Measurements from ENCODE around the gene FNDC3B. TPM values are rescaled to one million over a fixed set of nuclear protein-coding genes. Genes with fewer than 3 reads are reported as not detected.
"Not testable (repeated sequence)": the region's sequence is repeated elsewhere in the genome, so short reads cannot be mapped to it uniquely, and the experiment has no call there.

Gene FNDC3B
- total RNA-seq, 5 donors from 2014 or later (not counting 1 experiment from before 2014, with no cell fraction given) = 18.1 to 46.5 (median 23.5) TPM

- H3K4me3 ChIP-seq (ENCODE audit: control insufficient read depth in 1 of 2, extremely low read depth in 1 of 2, low read length in 1 of 2) = peak overlapping the region; percentile 42 to 81
Observed at GRCh38 chr3:172040981-172041963, 1.9 kb downstream of the FNDC3B start.

GRCh38 chr3:172042136-172042662 lies 2.8 kb downstream of the FNDC3B start:
- H3K4me3 ChIP-seq (ENCODE audit: control insufficient read depth in 1 of 2, extremely low read depth in 1 of 2, low read length in 1 of 2) = no peak overlapping the region
- DNase-seq (no peak), ATAC-seq (replicated peaks in 1 of 4) (no peak)
- no peaks in the 10 kb centered on the region for H3K27me3 Mint-ChIP-seq
- no peaks in the 10 kb centered on the region for H3K9me3 Mint-ChIP-seq
- POLR2A ChIA-PET = interaction anchor here (0.6 to 1.3 kb wide), 5 partner anchors 18 to 605 kb away, joined by 3 to 4 read pairs (median 3); no protein-coding TSS in a partner anchor
- H3K4me3 Mint-ChIP-seq = peak overlapping the region; percentile 79 to 81 (median 80)
- WGBS (ENCODE audit: insufficient coverage) = 100% methylated on average over 1 of the region's 6 CpGs
- H3K9me3 ChIP-seq = no peaks in the 10 kb centered on the region
- H3K27ac Mint-ChIP-seq = peak overlapping the region in 1 of 2 donors; percentile 16
- no peaks in the 10 kb centered on the region for H3K36me3 Mint-ChIP-seq
- H3K4me1 ChIP-seq (ENCODE audit: control insufficient read depth in 1 of 2, extremely low read depth in 1 of 2, insufficient read depth in 2 of 2, low read length in 2 of 2) = peaks cover 2 to 18% of the 10 kb centered on the region in 2 experiments
- peaks cover 59 to 72% (median 61%) of the 10 kb centered on the region in 3 donors for H3K4me1 Mint-ChIP-seq
- CTCF ChIA-PET = interaction anchor here (0.7 to 1.1 kb wide), 5 partner anchors 11 to 291 kb away, joined by 3 to 7 read pairs (median 4); no protein-coding TSS in a partner anchor
- H3K27me3 ChIP-seq (replicated peaks in 1 of 2; ENCODE audit: control insufficient read depth in 2 of 2, extremely low read depth in 1 of 2, insufficient read depth in 2 of 2, low read length in 1 of 2) = no peaks in the 10 kb centered on the region
- no peak overlapping the region for H3K27ac ChIP-seq (ENCODE audit: low read length)
- H3K36me3 ChIP-seq (ENCODE audit: control insufficient read depth in 2 of 2, extremely low read depth in 1 of 2, insufficient read depth in 1 of 2, low read length in 1 of 2) = no peaks in the 10 kb centered on the region

More at GRCh38 chr3:172040981-172041963, 1.9 kb downstream of the FNDC3B start:
- no peaks in the 10 kb centered on the region for H3K9me3 ChIP-seq
- Mint-ChIP-seq H3K9me3 (no peaks in the 10 kb centered on the region), H3K27me3 (no peaks in the 10 kb centered on the region), H3K4me1 (peaks cover 53 to 73% (median 56%) of the 10 kb centered on the region in 3 donors), H3K4me3 (peak overlapping the region; percentile 79 to 81 (median 80)), H3K27ac (peak overlapping the region; percentile 31 to 76), H3K36me3 (no peaks in the 10 kb centered on the region)
- ChIA-PET POLR2A (interaction anchor here (0.6 to 1.3 kb wide), 6 partner anchors 34 to 501 kb away, joined by 3 to 7 read pairs (median 4); no protein-coding TSS in a partner anchor), CTCF (interaction anchor here (0.6 to 1.1 kb wide), 5 partner anchors 10 to 292 kb away, joined by 3 to 5 read pairs (median 4); no protein-coding TSS in a partner anchor)
- DNase-seq (no peak), ATAC-seq (replicated peaks in 1 of 4) (no peak)
- peaks cover 2 to 18% of the 10 kb centered on the region in 2 experiments for H3K4me1 ChIP-seq (ENCODE audit: control insufficient read depth in 1 of 2, extremely low read depth in 1 of 2, insufficient read depth in 2 of 2, low read length in 2 of 2)
- 79% methylated on average over 5 of the region's 15 CpGs for WGBS (ENCODE audit: insufficient coverage)
- H3K27ac ChIP-seq (ENCODE audit: low read length) = no peak overlapping the region
- H3K27me3 ChIP-seq (replicated peaks in 1 of 2; ENCODE audit: control insufficient read depth in 2 of 2, extremely low read depth in 1 of 2, insufficient read depth in 2 of 2, low read length in 1 of 2) = no peaks in the 10 kb centered on the region
- no peaks in the 10 kb centered on the region for H3K36me3 ChIP-seq (ENCODE audit: control insufficient read depth in 2 of 2, extremely low read depth in 1 of 2, insufficient read depth in 1 of 2, low read length in 1 of 2)

GRCh38 chr3:172042663-172043179 lies 3.3 kb downstream of the FNDC3B start:
- H3K9me3 ChIP-seq; H3K27me3 Mint-ChIP-seq; H3K36me3 ChIP-seq (ENCODE audit: control insufficient read depth in 2 of 2, extremely low read depth in 1 of 2, insufficient read depth in 1 of 2, low read length in 1 of 2); H3K27me3 ChIP-seq (replicated peaks in 1 of 2; ENCODE audit: control insufficient read depth in 2 of 2, extremely low read depth in 1 of 2, insufficient read depth in 2 of 2, low read length in 1 of 2); ATAC-seq (replicated peaks in 1 of 4); DNase-seq; H3K9me3 Mint-ChIP-seq; H3K27ac ChIP-seq (ENCODE audit: low read length); H3K4me3 ChIP-seq (ENCODE audit: control insufficient read depth in 1 of 2, extremely low read depth in 1 of 2, low read length in 1 of 2); H3K36me3 Mint-ChIP-seq: not testable (repeated sequence)
- Mint-ChIP-seq H3K4me1 (peaks cover 59 to 67% (median 61%) of the 10 kb centered on the region in 3 donors), H3K4me3 (peak overlapping the region in 1 of 3 donors; percentile 79), H3K27ac (peak overlapping the region in 1 of 2 donors; percentile 16)
- H3K4me1 ChIP-seq (ENCODE audit: control insufficient read depth in 1 of 2, extremely low read depth in 1 of 2, insufficient read depth in 2 of 2, low read length in 2 of 2) = peaks cover 2 to 18% of the 10 kb centered on the region in 2 experiments
- POLR2A ChIA-PET = interaction anchor here (0.6 to 1.3 kb wide), 3 partner anchors 18 to 604 kb away, joined by 3 to 4 read pairs (median 3); no protein-coding TSS in a partner anchor
- CTCF ChIA-PET = interaction anchor here (0.7 to 1.1 kb wide), 3 partner anchors 21 to 290 kb away, joined by 4 to 7 read pairs (median 5); no protein-coding TSS in a partner anchor
- WGBS (ENCODE audit: insufficient coverage) = 98% methylated on average over 18 of the region's 21 CpGs

- ChIA-PET POLR2A (no interaction called here), CTCF (no interaction called here)
- no peaks in the 10 kb centered on the region for H3K36me3 Mint-ChIP-seq
- no peak overlapping the region for H3K27ac Mint-ChIP-seq
- no peak for DNase-seq
- no peaks in the 10 kb centered on the region for H3K36me3 ChIP-seq (ENCODE audit: control insufficient read depth in 2 of 2, extremely low read depth in 1 of 2, insufficient read depth in 1 of 2, low read length in 1 of 2)
- H3K27me3 ChIP-seq (replicated peaks in 1 of 2; ENCODE audit: control insufficient read depth in 2 of 2, extremely low read depth in 1 of 2, insufficient read depth in 2 of 2, low read length in 1 of 2) = no peaks in the 10 kb centered on the region
- no peak overlapping the region for H3K27ac ChIP-seq (ENCODE audit: low read length)
- no peaks in the 10 kb centered on the region for H3K27me3 Mint-ChIP-seq
- no peak overlapping the region for H3K4me3 ChIP-seq (ENCODE audit: control insufficient read depth in 1 of 2, extremely low read depth in 1 of 2, low read length in 1 of 2)
- H3K4me1 Mint-ChIP-seq = peaks cover 58 to 61% (median 58%) of the 10 kb centered on the region in 3 donors
- H3K9me3 ChIP-seq = no peaks in the 10 kb centered on the region
- H3K4me1 ChIP-seq (ENCODE audit: control insufficient read depth in 1 of 2, extremely low read depth in 1 of 2, insufficient read depth in 2 of 2, low read length in 2 of 2) = peaks cover 2 to 18% of the 10 kb centered on the region in 2 experiments
- WGBS (ENCODE audit: insufficient coverage) = no CpG with 5 or more reads among the region's 5 CpGs
- H3K4me3 Mint-ChIP-seq = no peak overlapping the region
- H3K9me3 Mint-ChIP-seq = no peaks in the 10 kb centered on the region
- no peak for ATAC-seq (replicated peaks in 1 of 4)
Observed at GRCh38 chr3:172043233-172043632, 3.9 kb downstream of the FNDC3B start.

- H3K4me3 Mint-ChIP-seq = no peak overlapping the region
- H3K4me1 Mint-ChIP-seq = peaks cover 57 to 58% (median 57%) of the 10 kb centered on the region in 3 donors
- no peak overlapping the region for H3K27ac Mint-ChIP-seq
- H3K9me3 Mint-ChIP-seq = no peaks in the 10 kb centered on the region
- no CpG with 5 or more reads among the region's 5 CpGs for WGBS (ENCODE audit: insufficient coverage)
- H3K27me3 Mint-ChIP-seq = no peaks in the 10 kb centered on the region
- Histone ChIP-seq H3K27me3 (replicated peaks in 1 of 2; ENCODE audit: control insufficient read depth in 2 of 2, extremely low read depth in 1 of 2, insufficient read depth in 2 of 2, low read length in 1 of 2) (no peaks in the 10 kb centered on the region), H3K27ac (ENCODE audit: low read length) (no peak overlapping the region), H3K4me3 (ENCODE audit: control insufficient read depth in 1 of 2, extremely low read depth in 1 of 2, low read length in 1 of 2) (no peak overlapping the region), H3K9me3 (no peaks in the 10 kb centered on the region), H3K4me1 (ENCODE audit: control insufficient read depth in 1 of 2, extremely low read depth in 1 of 2, insufficient read depth in 2 of 2, low read length in 2 of 2) (peaks cover 2 to 17% of the 10 kb centered on the region in 2 experiments), H3K36me3 (ENCODE audit: control insufficient read depth in 2 of 2, extremely low read depth in 1 of 2, insufficient read depth in 1 of 2, low read length in 1 of 2) (no peaks in the 10 kb centered on the region)
- no peak for DNase-seq
- POLR2A ChIA-PET = no interaction called here
- H3K36me3 Mint-ChIP-seq = no peaks in the 10 kb centered on the region
- CTCF ChIA-PET = interaction anchor here in 1 of 2 donors (0.7 kb wide), 1 partner anchor 579 kb away, joined by 6 read pairs; no protein-coding TSS in a partner anchor
- no peak for ATAC-seq (replicated peaks in 1 of 4)
Observed at GRCh38 chr3:172043766-172044165, 4.4 kb downstream of the FNDC3B start.

All from T-cell (primary cell).